GM13976 (cell line): Measurements from ENCODE around the gene TSHZ2.

Experiments used
- DNase-seq: peaks from one replicate; pipeline ENCODE4 v3.0.0; 2012; ENCODE audit warnings: low spot score
- CTCF ChIP-seq: IDR thresholded peaks from 2 replicates; pipeline ENCODE4 v1.5.1; 2012; ENCODE audit warnings: borderline replicate concordance, mild to moderate bottlenecking; ENCODE audit not compliant: insufficient read depth; ENCODE audit errors: extremely low read depth, missing control alignments, control extremely low read depth
- in situ Hi-C: fragments of 300-500 bp; cut with MboI; formaldehyde crosslinking; loops from one replicate; pipeline ENCODE4 v1.12.0; 2022; ENCODE audit warnings: low sequenced_read_pairs, mixed read lengths, inconsistent platforms; ENCODE audit not compliant: unreplicated experiment

Gene TSHZ2

DNA sequence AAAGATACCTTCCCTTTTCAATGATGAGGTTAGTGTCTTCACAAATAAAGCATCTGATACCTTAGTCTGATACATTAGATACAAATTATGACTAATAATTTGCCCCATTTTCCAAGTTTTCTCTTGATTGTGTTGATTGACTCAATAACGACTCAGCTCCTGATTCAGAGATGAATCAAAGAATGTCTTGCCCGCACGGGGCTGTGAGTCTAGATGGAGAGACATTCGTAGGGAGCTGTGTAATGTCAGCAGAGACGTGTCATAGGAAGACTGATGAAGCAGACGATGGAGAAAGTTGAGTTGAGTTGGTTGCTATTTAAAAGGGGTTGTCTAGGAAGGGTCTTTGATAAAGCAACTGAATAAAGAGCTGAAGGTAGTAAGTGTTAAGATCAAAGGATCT lies 78.2 kb downstream of the TSHZ2 start:
- DNase-seq: no peak
- in situ Hi-C loops: no loop called here
- TF ChIP-seq CTCF: no peak

GRCh38 chr20:53052380-53052779 lies 80.2 kb downstream of the TSHZ2 start:
- in situ Hi-C loops: no loop called here
- no peak for TF ChIP-seq CTCF
- DNase-seq: no peak

DNA sequence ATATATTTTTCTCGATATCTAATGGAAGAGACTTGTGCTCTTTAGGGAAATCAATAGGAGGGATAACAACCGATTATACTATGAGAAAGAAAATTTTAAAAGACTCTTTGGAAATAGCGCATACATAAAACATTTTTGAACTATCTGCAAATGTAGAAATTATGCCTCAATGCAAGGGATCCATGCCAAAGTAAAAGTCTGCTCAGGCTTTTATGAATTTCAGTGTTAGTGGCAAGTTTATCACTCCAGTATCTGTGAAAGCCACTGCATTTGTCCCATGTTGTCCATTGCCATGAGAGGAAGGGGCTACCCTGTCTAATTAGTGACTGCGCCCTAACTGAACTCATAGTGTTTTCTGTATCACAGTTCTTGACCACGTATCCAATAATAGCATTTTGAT lies 81.4 kb downstream of the TSHZ2 start:
- in situ Hi-C loops: no loop called here
- TF ChIP-seq CTCF: no peak
- DNase-seq: no peak

- in situ Hi-C loops: no loop called here
- no peak for DNase-seq
Measured at GRCh38 chr20:53055367-53056067, 83.4 kb downstream of the TSHZ2 start.

DNA sequence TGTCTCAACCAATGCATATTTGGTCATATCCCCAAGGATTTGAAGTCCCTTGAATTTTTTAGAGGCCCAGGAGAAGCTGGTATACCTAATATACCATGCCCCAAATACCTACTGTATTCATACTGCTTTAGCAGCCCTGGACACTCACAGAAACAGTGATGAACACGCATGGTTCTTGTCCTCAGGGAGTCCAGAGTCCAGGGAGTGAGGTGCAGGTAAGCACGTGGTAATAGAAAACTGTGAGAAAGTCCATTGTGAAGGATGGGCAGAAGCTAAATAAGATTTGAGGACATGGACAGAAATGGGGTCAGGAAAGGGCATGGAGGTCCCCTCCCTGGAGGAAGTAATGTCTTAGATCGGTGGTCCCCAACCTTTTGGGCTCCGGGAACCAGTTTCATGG lies 85.4 kb downstream of the TSHZ2 start:
- in situ Hi-C loops: no loop called here
- no peak for DNase-seq
- TF ChIP-seq CTCF: no peak

More at GRCh38 chr20:53055367-53056067, 83.4 kb downstream of the TSHZ2 start:
- no peak for TF ChIP-seq CTCF

GRCh38 chr20:53059848-53060247 lies 87.7 kb downstream of the TSHZ2 start:
- no peak for DNase-seq
- TF ChIP-seq CTCF: no peak
- in situ Hi-C loops: no loop called here
